Measurements from ENCODE around the gene FOXK2.

- TF ChIP-seq CTCF (IDR thresholded peaks at IDR 0.05) (no peak), EZH2 (IDR thresholded peaks at IDR 0.05; ENCODE audit: borderline replicate concordance, insufficient read depth, low read depth, low read length, poor library complexity, severe bottlenecking) (no peak)
Observed at GRCh38 chr17:82568997-82569393, 49.5 kb downstream of the FOXK2 start.

All from B cell (primary cell).